Liver (tissue), 9 donors: ENCODE measurements around the gene PKP3. TPM values are rescaled to one million over a fixed set of nuclear protein-coding genes. Genes with fewer than 3 reads are reported as not detected.

Experiments
- DNase-seq: peaks from one replicate; pipeline ENCODE4 v3.0.0-alpha.2; 2017; ENCODE audit warnings: low spot score
- H3K27ac ChIP-seq, 2 donors: one replicate each; pipeline ENCODE4 v1.7.0; 2013; ENCODE audit warnings: inconsistent platforms in 2 of 2, low read length in 2 of 2, control low read depth in 1 of 2, low read depth in 1 of 2, mild to moderate bottlenecking in 1 of 2
- H3K27me3 ChIP-seq, 4 donors: one replicate each; pipeline versions ENCODE4 v1.6.1 to v1.7.0; 2013; ENCODE audit warnings: low read length in 3 of 4, inconsistent platforms in 1 of 4, mild to moderate bottlenecking in 1 of 4, moderate library complexity in 1 of 4; ENCODE audit not compliant: control insufficient read depth in 4 of 4, insufficient read depth in 4 of 4
- H3K36me3 ChIP-seq, 4 donors: one replicate each; pipeline versions ENCODE4 v1.6.1 to v1.7.0; 2013; ENCODE audit warnings: low read length in 3 of 4, mild to moderate bottlenecking in 3 of 4, low read depth in 1 of 4, moderate library complexity in 1 of 4; ENCODE audit not compliant: control insufficient read depth in 4 of 4, insufficient read depth in 3 of 4
- H3K4me1 ChIP-seq, 4 donors: one replicate each; pipeline versions ENCODE4 v1.6.1 to v1.7.0; 2013; ENCODE audit warnings: low read length in 3 of 4, mild to moderate bottlenecking in 3 of 4, moderate library complexity in 1 of 4; ENCODE audit not compliant: control insufficient read depth in 4 of 4, insufficient read depth in 4 of 4
- H3K4me3 ChIP-seq, 3 donors: one replicate each; pipeline versions ENCODE4 v1.6.1 to v1.7.0; 2013; ENCODE audit warnings: low read length in 3 of 3, control low read depth in 1 of 3, low read depth in 1 of 3, mild to moderate bottlenecking in 1 of 3
- H3K9ac ChIP-seq, 2 donors: one replicate each; pipeline ENCODE4 v1.7.0; 2013; ENCODE audit warnings: low read length in 2 of 2, mild to moderate bottlenecking in 2 of 2, moderate library complexity in 2 of 2, control low read depth in 1 of 2, low read depth in 1 of 2
- H3K9me3 ChIP-seq, 4 donors: one replicate each; pipeline versions ENCODE4 v1.6.1 to v1.7.0; 2013; ENCODE audit warnings: low read length in 3 of 4; ENCODE audit not compliant: control insufficient read depth in 4 of 4
- CTCF ChIP-seq: fragments of 150-350 bp; IDR thresholded peaks from 2 replicates; pipeline ENCODE4 v1.5.1; 2017; ENCODE audit warnings: improper control_type of control experiment, low read depth, low read length; ENCODE audit not compliant: missing input control
- EGR1 ChIP-seq, 2 donors: IDR thresholded peaks; 2 replicates each; pipeline ENCODE4 v1.6.1; 2016 to 2018; ENCODE audit warnings: antibody characterized with exemption in 2 of 2, low read depth in 2 of 2
- FOXA1 ChIP-seq: IDR thresholded peaks from 2 replicates; pipeline ENCODE4 v1.6.1; 2016; ENCODE audit warnings: antibody characterized with exemption
- FOXA2 ChIP-seq: IDR thresholded peaks from 2 replicates; pipeline ENCODE4 v1.6.1; 2016; ENCODE audit warnings: antibody characterized with exemption
- GABPA ChIP-seq, 2 donors: IDR thresholded peaks in 1 of 2; conservative IDR thresholded peaks in 1 of 2; 2 replicates each; pipeline ENCODE4 v1.6.1; 2016; ENCODE audit warnings: antibody characterized with exemption in 2 of 2, mild to moderate bottlenecking in 1 of 2, moderate library complexity in 1 of 2
- HNF4A ChIP-seq, 2 donors: conservative IDR thresholded peaks; 2 replicates each; pipeline ENCODE4 v1.6.1; 2016; ENCODE audit warnings: antibody characterized with exemption in 2 of 2, mild to moderate bottlenecking in 2 of 2
- HNF4G ChIP-seq: IDR thresholded peaks from 2 replicates; pipeline ENCODE4 v1.6.1; 2016; ENCODE audit warnings: antibody characterized with exemption
- NR2F2 ChIP-seq: IDR thresholded peaks from 2 replicates; pipeline ENCODE4 v1.6.1; 2016; ENCODE audit warnings: antibody characterized with exemption
- RAD21 ChIP-seq, 2 donors: IDR thresholded peaks; 2 replicates each; pipeline ENCODE4 v1.6.1; 2016; ENCODE audit warnings: antibody characterized with exemption in 2 of 2, mild to moderate bottlenecking in 2 of 2
- REST ChIP-seq: IDR thresholded peaks from 2 replicates; pipeline ENCODE4 v1.6.1; 2016; ENCODE audit warnings: antibody characterized with exemption, mild to moderate bottlenecking
- RXRA ChIP-seq, 2 donors: IDR thresholded peaks; 2 replicates each; pipeline ENCODE4 v1.6.1; 2017 to 2018; ENCODE audit warnings: antibody characterized with exemption in 2 of 2, mild to moderate bottlenecking in 1 of 2
- SP1 ChIP-seq: IDR thresholded peaks from 2 replicates; pipeline ENCODE4 v1.6.1; 2018; ENCODE audit warnings: antibody characterized with exemption, mild to moderate bottlenecking
- TAF1 ChIP-seq: conservative IDR thresholded peaks from 2 replicates; pipeline ENCODE4 v1.6.1; 2016; ENCODE audit warnings: antibody characterized with exemption, mild to moderate bottlenecking
- YY1 ChIP-seq: IDR thresholded peaks from 2 replicates; pipeline ENCODE4 v1.6.1; 2016; ENCODE audit warnings: antibody characterized with exemption, mild to moderate bottlenecking
- ZBTB33 ChIP-seq: IDR thresholded peaks from 2 replicates; pipeline ENCODE4 v1.6.1; 2016; ENCODE audit warnings: antibody characterized with exemption
- whole genome bisulfite sequencing: extraction: QIAGEN DNeasy Blood & Tissue Kit; methylation state at CpG from one replicate; pipeline ENCODE4 v1.1.7; 2013; 5-methylcytosine and 5-hydroxymethylcytosine counted together
- polyA plus RNA-seq, 2 donors: library from polyadenylated mRNA; stranded (reverse) in 1 of 2; unstranded in 1 of 2; fragments of 200-250 nt in 1 of 2; fragments of >200 nt in 1 of 2; fragmentation: Nextera tagmentation in 1 of 2; extraction: Ambion mirVana in 1 of 2; gene quantifications; one replicate each; pipeline versions ENCODE4 v1.2.1 to v1.2.3, GENCODE V29; 2013 to 2015
- total RNA-seq, 2 donors: library from RNA; depleted of rRNA; stranded (reverse); fragments of >200 nt; gene quantifications; one replicate each; pipeline ENCODE4 v1.2.3, GENCODE V29; 2014
- TF ChIP-seq, protein P1 (sequence below): IDR thresholded peaks from 2 replicates; pipeline ENCODE4 v1.6.1; 2016; ENCODE audit warnings: antibody characterized with exemption
- TF ChIP-seq, protein P2 (sequence below): IDR thresholded peaks from 2 replicates; pipeline ENCODE4 v1.6.1; 2016; ENCODE audit warnings: antibody characterized with exemption
- donor health status: healthy.
- donor health status: healthy.
- donor health status: healthy.
- donor health status: healthy.
- donor health status: healthy.

PKP3 gene
- total and polyA plus RNA-seq, 4 donors: 0.08 to 0.37 (median 0.25) TPM; not detected in 1

- WGBS: 6% methylated on average over 61 of the region's 61 CpGs
- Histone ChIP-seq H3K36me3 (no peaks in the 10 kb centered on the region), H3K4me1 (peaks cover 0 to 5% (median 2%) of the 10 kb centered on the region in 4 donors), H3K9ac (no peak overlapping the region), H3K9me3 (no peaks in the 10 kb centered on the region), H3K4me3 (peak overlapping the region in 1 of 3 donors; percentile 44), H3K27me3 (peaks cover 3 to 20% (median 10%) of the 10 kb centered on the region in 4 donors), H3K27ac (no peak overlapping the region)
- TF ChIP-seq REST (no peak), CTCF (no peak), GABPA (IDR thresholded peaks at IDR 0.05 in 1 of 2, conservative IDR thresholded peaks at IDR 0.05 in 1 of 2) (no peak), YY1 (no peak), SP1 (no peak), RXRA (IDR thresholded peaks at IDR 0.05) (no peak), TAF1 (no peak), RAD21 (IDR thresholded peaks at IDR 0.05) (no peak), HNF4G (no peak), ZBTB33 (no peak), EGR1 (IDR thresholded peaks at IDR 0.05; ENCODE audit: low read depth in 2 of 2) (no peak), NR2F2 (no peak), HNF4A (conservative IDR thresholded peaks at IDR 0.05) (no peak), FOXA2 (no peak), FOXA1 (no peak)
- TF ChIP-seq, protein P1, sequence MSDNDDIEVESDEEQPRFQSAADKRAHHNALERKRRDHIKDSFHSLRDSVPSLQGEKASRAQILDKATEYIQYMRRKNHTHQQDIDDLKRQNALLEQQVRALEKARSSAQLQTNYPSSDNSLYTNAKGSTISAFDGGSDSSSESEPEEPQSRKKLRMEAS: no peak
- TF ChIP-seq, protein P2, sequence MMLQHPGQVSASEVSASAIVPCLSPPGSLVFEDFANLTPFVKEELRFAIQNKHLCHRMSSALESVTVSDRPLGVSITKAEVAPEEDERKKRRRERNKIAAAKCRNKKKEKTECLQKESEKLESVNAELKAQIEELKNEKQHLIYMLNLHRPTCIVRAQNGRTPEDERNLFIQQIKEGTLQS: no peak
- DNase-seq: no peak
These were observed 25.3 kb upstream of the PKP3 start for GRCh38 chr11:368414-369335.
